Tibial nerve (tissue), 4 donors: ENCODE results near the gene DISC1. TPM values are rescaled to one million over a fixed set of nuclear protein-coding genes. Genes with fewer than 3 reads are reported as not detected.

ENCODE experiments used
- DNase-seq, 2 donors: peaks; one replicate each; pipeline ENCODE4 v3.0.0-alpha.2; 2019; ENCODE audit warnings: low spot score in 2 of 2
- H3K27ac ChIP-seq, 4 donors: fragments of 200-600 bp; sonication (generic) in 3 of 4; one replicate each; pipeline ENCODE4 v1.5.1; 2017 to 2019; ENCODE audit warnings: mild to moderate bottlenecking in 1 of 4
- H3K27me3 ChIP-seq, 2 donors: fragments of 200-600 bp; sonication (generic) in 1 of 2; one replicate each; pipeline versions ENCODE4 v1.5.1 to v1.6.0; 2017 to 2019
- H3K36me3 ChIP-seq, 3 donors: fragments of 200-600 bp; sonication (generic); one replicate each; pipeline ENCODE4 v1.5.1; 2018 to 2019
- H3K4me1 ChIP-seq, 4 donors: fragments of 200-600 bp; sonication (generic) in 3 of 4; one replicate each; pipeline ENCODE4 v1.5.1; 2017 to 2019
- H3K4me3 ChIP-seq, 4 donors: fragments of 200-600 bp; sonication (generic) in 3 of 4; one replicate each; pipeline ENCODE4 v1.5.1; 2017 to 2019; ENCODE audit warnings: mild to moderate bottlenecking in 1 of 4, moderate library complexity in 1 of 4
- H3K9me3 ChIP-seq, 4 donors: fragments of 200-600 bp; sonication (generic) in 3 of 4; one replicate each; pipeline ENCODE4 v1.5.1; 2017 to 2019
- CTCF ChIP-seq, 5 experiments: fragments of 200-600 bp in 3 of 5; fragments of 450-650 bp in 2 of 5; sonication (generic) in 3 of 5; IDR thresholded peaks; one replicate each; pipeline ENCODE4 v1.5.1; 2016 to 2019; ENCODE audit warnings: antibody characterized with exemption in 5 of 5, mild to moderate bottlenecking in 3 of 5, moderate library complexity in 2 of 5
- EP300 ChIP-seq, 2 donors: sonication (generic); formaldehyde crosslinking; IDR thresholded peaks; one replicate each; pipeline ENCODE4 v1.6.1; 2017; ENCODE audit warnings: antibody characterized with exemption in 2 of 2, mild to moderate bottlenecking in 1 of 2
- POLR2A ChIP-seq, 2 donors: fragments of 450-650 bp; IDR thresholded peaks; one replicate each; pipeline ENCODE4 v1.6.1; 2017; ENCODE audit warnings: antibody characterized with exemption in 2 of 2, mild to moderate bottlenecking in 2 of 2, moderate library complexity in 2 of 2
- WGBS, 2 donors: methylation state at CpG; one replicate each; pipeline ENCODE4 v1.1.5; 2018; 5-methylcytosine and 5-hydroxymethylcytosine counted together
- total RNA-seq, 4 donors: library from RNA; depleted of rRNA; stranded (reverse); fragments of >200 nt; gene quantifications; one replicate each; pipeline ENCODE4 v1.1.0, GENCODE V29; 2016

The DISC1 gene
- total RNA-seq, 4 donors from 2014 or later, result 29.9 to 39.0 (median 32.7) TPM

- Histone ChIP-seq H3K4me3 (no peak overlapping the region), H3K27me3 (no peaks in the 10 kb centered on the region), H3K4me1 (no peaks in the 10 kb centered on the region), H3K9me3 (no peaks in the 10 kb centered on the region), H3K36me3 (no peaks in the 10 kb centered on the region), H3K27ac (no peak overlapping the region)
- no peak for TF ChIP-seq EP300 (IDR thresholded peaks at IDR 0.05)
- no peak for TF ChIP-seq CTCF (IDR thresholded peaks at IDR 0.05)
- no peak for TF ChIP-seq POLR2A (IDR thresholded peaks at IDR 0.05)
- WGBS, 2 donors, result 95 to 96% methylated on average over 8 of the region's 8 CpGs
- no peak for DNase-seq
Measured at GRCh38 chr1:231882790-231883189, 256.2 kb downstream of the DISC1 start.

GRCh38 chr1:231883382-231883781, 256.8 kb downstream of the DISC1 start:
- Histone ChIP-seq H3K9me3 (no peaks in the 10 kb centered on the region), H3K27me3 (no peaks in the 10 kb centered on the region), H3K36me3 (no peaks in the 10 kb centered on the region), H3K4me3 (no peak overlapping the region), H3K27ac (no peak overlapping the region), H3K4me1 (no peaks in the 10 kb centered on the region)
- 71 to 100% methylated on average over 1 of the region's 1 CpG for WGBS, 2 donors
- no peak for DNase-seq
- TF ChIP-seq EP300 (IDR thresholded peaks at IDR 0.05) (no peak), CTCF (IDR thresholded peaks at IDR 0.05) (no peak), POLR2A (IDR thresholded peaks at IDR 0.05) (no peak)

DNA sequence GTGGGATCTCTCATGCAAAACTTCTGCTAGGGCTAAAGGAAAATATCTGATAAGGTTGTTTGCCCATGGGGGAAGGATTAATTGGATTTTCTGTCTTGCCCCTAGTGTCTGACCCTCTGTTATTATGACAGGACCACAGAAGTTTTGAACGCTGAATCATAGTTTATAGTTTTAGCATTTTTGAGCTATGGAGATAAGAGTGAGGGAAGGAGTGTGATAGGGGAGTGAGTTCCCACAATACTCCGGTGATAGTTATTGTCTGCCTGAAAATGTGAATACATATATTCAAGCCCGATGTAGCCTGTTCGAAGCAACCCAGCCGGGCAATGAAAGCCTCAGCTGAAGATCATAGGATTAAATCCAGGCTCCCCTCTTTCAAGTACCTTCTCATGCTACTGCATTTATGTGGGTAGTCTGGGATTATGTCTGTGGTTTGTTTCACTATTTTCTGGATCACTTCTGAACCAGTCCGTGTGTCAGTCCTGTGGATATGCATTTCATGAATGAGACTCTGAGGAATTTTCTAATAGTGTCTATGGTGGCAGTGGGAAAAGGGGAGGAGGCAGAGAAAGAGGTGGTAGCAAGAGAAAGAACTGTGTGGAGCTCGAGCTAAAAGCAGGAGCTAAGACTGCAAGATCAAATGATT, 258.7 kb downstream of the DISC1 start:
- Histone ChIP-seq H3K27me3 (no peaks in the 10 kb centered on the region), H3K9me3 (no peaks in the 10 kb centered on the region), H3K36me3 (no peaks in the 10 kb centered on the region), H3K27ac (no peak overlapping the region), H3K4me1 (no peaks in the 10 kb centered on the region), H3K4me3 (no peak overlapping the region)
- TF ChIP-seq EP300 (IDR thresholded peaks at IDR 0.05) (no peak), CTCF (IDR thresholded peaks at IDR 0.05) (no peak), POLR2A (IDR thresholded peaks at IDR 0.05) (no peak)
- DNase-seq, result no peak
- WGBS, 2 donors, result 63 to 66% methylated on average over 7 of the region's 7 CpGs

GRCh38 chr1:231887166-231887565, 260.6 kb downstream of the DISC1 start:
- Histone ChIP-seq H3K36me3 (peaks cover 0 to 5% (median 0%) of the 10 kb centered on the region in 3 donors), H3K4me1 (no peaks in the 10 kb centered on the region), H3K9me3 (no peaks in the 10 kb centered on the region), H3K27ac (no peak overlapping the region), H3K4me3 (no peak overlapping the region), H3K27me3 (no peaks in the 10 kb centered on the region)
- DNase-seq, result no peak
- WGBS, 2 donors, result 96% methylated on average over 3 of the region's 3 CpGs
- TF ChIP-seq EP300 (IDR thresholded peaks at IDR 0.05), result no peak
- no peak for TF ChIP-seq POLR2A (IDR thresholded peaks at IDR 0.05)
- no peak for TF ChIP-seq CTCF (IDR thresholded peaks at IDR 0.05)

DNA sequence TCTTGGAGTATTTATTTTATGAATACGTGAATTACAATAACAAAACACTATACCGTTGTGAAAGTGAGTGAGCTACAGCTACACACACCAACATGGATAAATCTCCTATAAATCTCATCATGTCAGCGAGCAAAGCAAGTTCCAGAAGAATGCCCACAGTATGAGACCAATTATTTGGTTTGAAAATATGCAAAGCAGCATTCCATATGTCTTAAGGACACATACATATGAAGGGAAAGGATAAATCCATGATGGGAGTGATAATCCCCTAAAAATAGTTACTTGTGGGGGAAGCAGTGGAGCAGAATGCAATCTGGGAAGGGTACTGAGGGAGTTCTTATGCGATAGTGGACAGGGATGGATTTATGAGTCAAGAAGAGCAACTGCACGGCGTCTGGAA, 261.3 kb downstream of the DISC1 start:
- no peak for TF ChIP-seq POLR2A (IDR thresholded peaks at IDR 0.05)
- TF ChIP-seq EP300 (IDR thresholded peaks at IDR 0.05), result no peak
- no peak for TF ChIP-seq CTCF (IDR thresholded peaks at IDR 0.05)
- Histone ChIP-seq H3K36me3 (peaks cover 0 to 5% (median 0%) of the 10 kb centered on the region in 3 donors), H3K9me3 (no peaks in the 10 kb centered on the region)

More for the DNA sequence above, 261.3 kb downstream of the DISC1 start:
- Histone ChIP-seq H3K4me1 (no peaks in the 10 kb centered on the region), H3K27me3 (no peaks in the 10 kb centered on the region), H3K27ac (no peak overlapping the region), H3K4me3 (no peak overlapping the region)
- WGBS, 2 donors, result 91% methylated on average over 6 of the region's 6 CpGs
- no peak for DNase-seq
